B cell (primary cell): ENCODE results near the gene TRIO.

Experiments
- EZH2 ChIP-seq: IDR thresholded peaks from 2 replicates; pipeline ENCODE4 v1.6.1; 2012; ENCODE audit warnings: borderline replicate concordance, low read depth, mild to moderate bottlenecking, moderate library complexity, low read length; ENCODE audit not compliant: insufficient read depth, poor library complexity, severe bottlenecking
- TF ChIP-seq, protein P1 (sequence below): fragments of 200-600 bp; IDR thresholded peaks from one replicate; pipeline ENCODE4 v1.8.0; 2022; ENCODE audit warnings: antibody characterized with exemption, mild to moderate bottlenecking

DNA sequence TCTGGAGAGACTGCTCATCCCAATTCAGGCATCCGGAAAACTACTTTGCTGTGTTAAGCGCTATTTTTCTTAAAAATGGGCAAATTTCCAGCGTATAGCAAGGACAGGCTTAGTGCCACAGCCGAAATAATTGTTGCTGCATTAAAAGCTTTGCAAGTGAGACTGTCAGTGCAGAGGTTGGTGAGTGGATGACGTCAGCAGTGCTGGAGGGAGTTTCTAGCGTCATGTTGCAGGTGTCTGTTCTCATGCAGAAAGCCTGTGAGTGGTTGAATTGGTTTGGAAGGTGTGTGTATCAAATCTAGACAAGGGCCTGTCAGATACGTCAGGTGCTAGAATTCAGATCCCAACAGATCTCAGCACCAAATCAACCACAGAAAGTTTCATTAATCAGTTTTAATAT lies 204.4 kb downstream of the TRIO start:
- no peak for TF ChIP-seq EZH2
- TF ChIP-seq, protein P1, sequence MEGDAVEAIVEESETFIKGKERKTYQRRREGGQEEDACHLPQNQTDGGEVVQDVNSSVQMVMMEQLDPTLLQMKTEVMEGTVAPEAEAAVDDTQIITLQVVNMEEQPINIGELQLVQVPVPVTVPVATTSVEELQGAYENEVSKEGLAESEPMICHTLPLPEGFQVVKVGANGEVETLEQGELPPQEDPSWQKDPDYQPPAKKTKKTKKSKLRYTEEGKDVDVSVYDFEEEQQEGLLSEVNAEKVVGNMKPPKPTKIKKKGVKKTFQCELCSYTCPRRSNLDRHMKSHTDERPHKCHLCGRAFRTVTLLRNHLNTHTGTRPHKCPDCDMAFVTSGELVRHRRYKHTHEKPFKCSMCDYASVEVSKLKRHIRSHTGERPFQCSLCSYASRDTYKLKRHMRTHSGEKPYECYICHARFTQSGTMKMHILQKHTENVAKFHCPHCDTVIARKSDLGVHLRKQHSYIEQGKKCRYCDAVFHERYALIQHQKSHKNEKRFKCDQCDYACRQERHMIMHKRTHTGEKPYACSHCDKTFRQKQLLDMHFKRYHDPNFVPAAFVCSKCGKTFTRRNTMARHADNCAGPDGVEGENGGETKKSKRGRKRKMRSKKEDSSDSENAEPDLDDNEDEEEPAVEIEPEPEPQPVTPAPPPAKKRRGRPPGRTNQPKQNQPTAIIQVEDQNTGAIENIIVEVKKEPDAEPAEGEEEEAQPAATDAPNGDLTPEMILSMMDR, result no peak
